ENCODE results near the gene CCT5.

CCT5 gene

GRCh38 chr5:10279328-10279727 is 29.2 kb downstream of the CCT5 start:
- TF ChIP-seq ESRRG (CRISPR knock-in tag; IDR thresholded peaks at IDR 0.05), result no peak
- no peak for TF ChIP-seq CREB5 (CRISPR knock-in tag; IDR thresholded peaks at IDR 0.05; ENCODE audit: low read depth)
- no peak for TF ChIP-seq PATZ1 (CRISPR knock-in tag; IDR thresholded peaks at IDR 0.05; ENCODE audit: borderline replicate concordance)
- TF ChIP-seq CSRNP3 (CRISPR knock-in tag; IDR thresholded peaks at IDR 0.05), result no peak

GRCh38 chr5:10279925-10280720 is 30.0 kb downstream of the CCT5 start:
- TF ChIP-seq ZFP3 (CRISPR knock-in tag; IDR thresholded peaks at IDR 0.05), result no peak
- no peak for TF ChIP-seq ESRRG (CRISPR knock-in tag; IDR thresholded peaks at IDR 0.05)
- no peak for TF ChIP-seq TOX (CRISPR knock-in tag; IDR thresholded peaks at IDR 0.05; ENCODE audit: borderline replicate concordance)
- TF ChIP-seq BACH2 (CRISPR knock-in tag; IDR thresholded peaks at IDR 0.05; ENCODE audit: borderline replicate concordance), result no peak
- no peak for TF ChIP-seq CSDC2 (CRISPR knock-in tag; IDR thresholded peaks at IDR 0.05)
- TF ChIP-seq ZC3H10 (CRISPR knock-in tag; IDR thresholded peaks at IDR 0.05), result no peak
- no peak for TF ChIP-seq TSHZ2 (CRISPR knock-in tag; IDR thresholded peaks at IDR 0.05)
- TF ChIP-seq GLIS3 (CRISPR knock-in tag; IDR thresholded peaks at IDR 0.05), result no peak
- TF ChIP-seq CREB5 (CRISPR knock-in tag; IDR thresholded peaks at IDR 0.05; ENCODE audit: low read depth), result no peak
- no peak for TF ChIP-seq ISL1 (CRISPR knock-in tag; IDR thresholded peaks at IDR 0.05)
- no peak for TF ChIP-seq ZNF8 (CRISPR knock-in tag; IDR thresholded peaks at IDR 0.05)
- TF ChIP-seq PPARA (CRISPR knock-in tag; IDR thresholded peaks at IDR 0.05; ENCODE audit: borderline replicate concordance), result no peak
- TF ChIP-seq RARB (CRISPR knock-in tag; IDR thresholded peaks at IDR 0.05), result no peak
- TF ChIP-seq SNAI2 (CRISPR knock-in tag; IDR thresholded peaks at IDR 0.05), result no peak
- no peak for TF ChIP-seq PATZ1 (CRISPR knock-in tag; IDR thresholded peaks at IDR 0.05; ENCODE audit: borderline replicate concordance)
- no peak for ATAC-seq

More at GRCh38 chr5:10279328-10279727, 29.2 kb downstream of the CCT5 start:
- no peak for ATAC-seq

GRCh38 chr5:10283927-10284635 is 34.0 kb downstream of the CCT5 start:
- ATAC-seq, result peak; percentile 100
- no peak for TF ChIP-seq TOX (CRISPR knock-in tag; IDR thresholded peaks at IDR 0.05; ENCODE audit: borderline replicate concordance)
- TF ChIP-seq OSR1 (CRISPR knock-in tag; IDR thresholded peaks at IDR 0.05), result no peak
- TF ChIP-seq CSRNP3 (CRISPR knock-in tag; IDR thresholded peaks at IDR 0.05), result no peak
- TF ChIP-seq POU6F1 (CRISPR knock-in tag; IDR thresholded peaks at IDR 0.05; ENCODE audit: borderline replicate concordance, low read depth), result no peak
- TF ChIP-seq TCF4 (CRISPR knock-in tag; IDR thresholded peaks at IDR 0.05; ENCODE audit: borderline replicate concordance), result no peak
- no peak for TF ChIP-seq ZNF565 (CRISPR knock-in tag; conservative IDR thresholded peaks at IDR 0.05; ENCODE audit: low read depth)
- no peak for TF ChIP-seq ZFP3 (CRISPR knock-in tag; IDR thresholded peaks at IDR 0.05)
- TF ChIP-seq CSDC2 (CRISPR knock-in tag; IDR thresholded peaks at IDR 0.05), result no peak
- TF ChIP-seq ZFP30 (CRISPR knock-in tag; IDR thresholded peaks at IDR 0.05), result no peak
- no peak for TF ChIP-seq ZNF70 (CRISPR knock-in tag; IDR thresholded peaks at IDR 0.05)
- TF ChIP-seq SNAI2 (CRISPR knock-in tag; IDR thresholded peaks at IDR 0.05), result no peak
- no peak for TF ChIP-seq RARB (CRISPR knock-in tag; IDR thresholded peaks at IDR 0.05)
- TF ChIP-seq ISL1 (CRISPR knock-in tag; IDR thresholded peaks at IDR 0.05), result no peak

Measured in SK-N-SH treated with all-trans-retinoic acid at 6 μM for 48 hours (cell line).